ENCODE results near the gene XKRX.

- TF ChIP-seq POLR2A (IDR thresholded peaks at IDR 0.05) (no peak), CTCF (IDR thresholded peaks at IDR 0.05 in 4 of 5, conservative IDR thresholded peaks at IDR 0.05 in 1 of 5) (no peak)
Observed at GRCh38 chrX:100871594-100872560, 56.8 kb downstream of the XKRX start.

Data from gastrocnemius medialis (tissue), 4 donors.